Superior temporal gyrus (tissue), 1 donor: Measurements from ENCODE around the gene LSAMP.
"Not testable (repeated sequence)": the region's sequence is repeated elsewhere in the genome, so short reads cannot be mapped to it uniquely, and the experiment has no call there.

ENCODE experiments used
- DNase-seq: peaks from one replicate; pipeline ENCODE4 v3.0.0-alpha.2; 2016; ENCODE audit errors: extremely low spot score

LSAMP gene

DNA sequence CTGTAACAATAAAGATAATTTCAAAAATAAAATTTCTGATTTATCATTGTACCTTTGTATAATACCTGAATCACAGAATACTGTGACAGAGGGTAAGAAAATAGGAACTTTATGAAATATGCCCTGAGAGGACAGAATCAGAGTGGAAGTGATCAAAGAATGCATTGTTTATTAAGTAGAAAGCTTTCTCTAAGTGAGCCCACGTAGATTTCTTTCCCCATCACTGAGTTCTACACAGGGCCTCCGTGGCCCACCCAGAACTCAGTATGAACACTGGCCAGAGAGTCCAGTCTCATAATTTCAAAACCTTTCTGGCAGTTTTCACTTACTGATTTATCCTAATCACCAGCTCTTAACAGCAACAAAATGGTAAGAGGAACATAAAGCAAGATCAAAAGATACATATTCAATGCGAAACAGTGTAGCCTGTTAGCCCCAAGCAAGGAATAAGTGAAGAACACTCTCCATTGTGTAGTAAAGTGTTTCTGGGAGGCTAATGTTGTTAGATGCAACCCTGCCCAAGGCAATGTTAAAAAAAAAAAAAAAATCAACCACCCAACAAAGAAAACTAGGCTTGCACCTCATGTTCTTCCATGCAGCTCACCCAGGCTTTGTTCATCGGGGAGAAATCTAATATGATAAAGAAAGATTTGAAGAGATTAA is 341.3 kb downstream of the LSAMP start:
- no peak for DNase-seq

DNA sequence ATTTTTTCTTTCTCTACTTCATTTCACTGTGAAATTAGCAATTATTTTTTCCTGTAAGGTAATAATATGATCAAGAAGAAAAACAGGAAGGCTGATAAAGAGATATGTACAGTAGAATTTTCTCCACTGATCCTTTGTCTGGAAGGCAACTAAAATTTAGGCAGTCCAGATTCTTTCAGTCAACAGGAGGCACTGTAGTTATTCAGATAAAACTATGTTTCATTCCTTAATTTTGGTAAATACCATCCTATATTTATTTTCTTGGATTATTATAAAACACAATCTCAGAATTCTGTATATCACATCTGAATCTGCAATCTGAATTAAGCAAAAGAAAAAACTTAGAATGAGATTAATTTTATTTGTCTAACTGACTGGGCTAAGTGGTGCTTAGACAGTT is 343.2 kb downstream of the LSAMP start:
- no peak for DNase-seq

- no peak for DNase-seq
Observed at GRCh38 chr3:116097226-116097625, 348.1 kb downstream of the LSAMP start.

- no peak for DNase-seq
Observed at GRCh38 chr3:116096631-116097030, 348.7 kb downstream of the LSAMP start.

GRCh38 chr3:116093374-116093773 is 351.9 kb downstream of the LSAMP start:
- DNase-seq: no peak

GRCh38 chr3:116087426-116087825 is 357.9 kb downstream of the LSAMP start:
- DNase-seq: no peak

DNA sequence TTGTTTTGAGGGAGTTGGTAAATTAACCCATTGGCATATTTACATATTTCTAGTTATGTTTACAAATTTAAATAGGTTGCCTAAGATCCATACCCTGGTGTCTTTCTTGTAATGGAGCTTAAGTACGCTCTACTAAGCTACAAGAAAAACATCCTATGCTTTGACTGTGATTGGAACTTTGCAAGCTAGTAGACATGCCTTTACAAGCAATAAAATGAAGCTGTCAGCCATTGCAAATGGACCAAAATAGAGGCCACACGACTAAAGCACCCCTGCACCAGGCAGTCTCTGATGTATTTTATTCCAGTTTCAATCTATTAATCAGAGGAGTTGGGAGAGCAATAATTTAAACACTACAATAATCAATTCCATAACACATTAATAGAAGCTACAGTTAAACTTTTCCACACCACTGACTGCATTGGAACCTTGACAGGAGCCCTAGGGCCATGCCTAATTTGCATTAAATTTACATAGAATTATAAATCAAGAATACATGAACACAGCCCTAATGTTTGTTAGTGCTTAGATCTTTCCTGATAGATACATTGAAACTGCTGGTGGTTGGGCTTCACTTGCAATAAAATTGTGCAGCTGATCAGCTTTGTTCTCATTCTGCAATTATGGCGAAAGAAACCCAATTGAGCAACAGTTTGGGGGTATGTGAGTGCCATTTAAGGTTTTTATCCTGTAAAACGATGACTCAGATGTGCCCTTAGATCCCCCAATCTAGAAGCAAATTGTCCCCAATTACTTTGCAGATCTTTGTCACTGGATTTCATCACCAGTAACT is 360.1 kb downstream of the LSAMP start:
- DNase-seq: no peak

DNA sequence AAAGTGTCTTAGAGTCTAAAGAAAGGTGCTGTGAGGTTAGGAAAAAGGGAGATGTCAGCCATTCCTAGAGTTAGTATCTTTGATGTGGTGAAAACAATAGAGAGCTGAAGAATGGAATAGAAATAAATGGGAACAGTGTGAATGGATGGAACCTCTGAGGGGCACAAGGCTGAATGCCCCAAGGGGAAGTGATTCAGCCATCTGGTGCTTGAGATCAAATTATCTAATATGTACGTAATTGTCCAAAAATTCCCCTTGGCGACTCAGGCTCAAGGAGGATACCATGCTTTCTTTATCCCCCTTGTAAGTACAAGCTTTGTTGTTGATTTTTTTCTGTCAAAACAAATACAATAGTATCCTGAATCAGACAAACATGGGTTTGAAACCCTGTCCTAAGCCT is 361.6 kb downstream of the LSAMP start:
- DNase-seq: no peak

GRCh38 chr3:116078561-116078960 is 366.7 kb downstream of the LSAMP start:
- DNase-seq: no peak

DNA sequence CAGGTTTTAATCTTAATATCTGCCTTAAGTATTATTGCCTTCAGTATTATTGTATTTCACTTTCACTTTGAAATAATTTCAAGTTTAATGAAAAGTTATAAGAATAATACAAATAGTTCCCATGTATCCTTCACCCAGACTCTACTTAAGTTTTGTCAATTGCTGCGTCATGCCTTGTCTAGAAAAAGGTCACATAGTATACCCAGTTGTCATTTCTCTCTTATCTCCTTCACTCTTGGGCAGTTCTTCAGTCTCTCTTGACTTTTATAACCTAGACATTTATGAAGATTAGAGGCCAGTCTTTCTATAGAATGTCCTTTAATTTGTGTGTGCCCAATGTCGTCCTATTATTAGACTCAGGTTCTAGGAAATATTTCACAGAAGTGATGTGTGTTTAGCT is 367.7 kb downstream of the LSAMP start:
- no peak for DNase-seq

DNA sequence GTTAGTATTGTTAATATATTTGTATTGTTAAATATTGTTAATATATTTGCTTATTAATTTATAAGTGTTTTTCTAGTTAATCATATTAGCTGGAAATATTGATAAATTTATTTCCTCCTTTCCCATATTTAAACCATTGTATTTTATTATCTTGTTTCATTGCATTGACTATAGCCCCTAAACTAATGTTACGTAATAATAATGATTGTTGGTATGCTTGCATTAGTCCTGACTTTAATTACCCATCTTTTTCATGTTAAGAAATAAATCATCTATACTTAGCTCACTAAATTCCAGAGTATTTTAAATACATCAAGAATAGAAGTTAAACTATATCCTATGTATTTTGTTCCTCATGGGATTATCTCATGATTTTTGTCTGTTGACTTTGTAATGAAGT is 368.2 kb downstream of the LSAMP start:
- no peak for DNase-seq

DNA sequence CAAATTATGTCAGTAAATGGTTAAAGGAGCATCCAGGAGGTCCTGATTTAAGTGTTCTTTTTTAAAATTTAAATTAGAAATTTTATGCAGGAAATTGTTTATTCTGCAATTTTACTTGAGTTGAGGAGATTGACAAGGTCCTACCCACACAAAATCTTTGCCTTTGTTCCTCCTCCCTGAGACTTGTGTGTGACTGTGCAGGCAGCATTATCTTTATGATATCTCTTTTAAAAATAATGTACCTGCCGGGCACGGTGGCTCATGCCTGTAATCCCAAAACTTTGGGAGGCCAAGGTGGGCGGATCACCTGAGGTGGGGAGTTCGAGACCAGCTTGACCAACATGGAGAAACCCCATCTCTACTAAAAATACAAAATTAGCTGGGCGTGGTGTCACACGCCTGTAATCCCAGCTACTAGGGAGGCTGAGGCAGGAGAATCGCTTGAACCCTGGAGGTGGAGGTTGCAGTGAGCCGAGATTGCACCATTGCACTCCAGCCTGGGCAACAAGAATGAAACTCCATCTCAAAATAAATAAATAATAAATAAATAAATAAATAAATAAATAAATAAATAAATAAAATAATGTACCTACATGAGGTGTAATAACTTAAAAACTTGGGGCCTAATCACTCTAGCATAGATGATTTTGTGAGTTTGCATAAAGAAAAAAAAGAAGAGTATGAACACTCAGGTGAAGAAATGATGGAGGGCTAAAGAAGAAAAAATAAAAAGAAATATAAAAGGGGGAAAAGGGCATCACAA is 374.6 kb downstream of the LSAMP start:
- DNase-seq: not testable (repeated sequence)

GRCh38 chr3:116070061-116070460 is 375.2 kb downstream of the LSAMP start:
- no peak for DNase-seq

DNA sequence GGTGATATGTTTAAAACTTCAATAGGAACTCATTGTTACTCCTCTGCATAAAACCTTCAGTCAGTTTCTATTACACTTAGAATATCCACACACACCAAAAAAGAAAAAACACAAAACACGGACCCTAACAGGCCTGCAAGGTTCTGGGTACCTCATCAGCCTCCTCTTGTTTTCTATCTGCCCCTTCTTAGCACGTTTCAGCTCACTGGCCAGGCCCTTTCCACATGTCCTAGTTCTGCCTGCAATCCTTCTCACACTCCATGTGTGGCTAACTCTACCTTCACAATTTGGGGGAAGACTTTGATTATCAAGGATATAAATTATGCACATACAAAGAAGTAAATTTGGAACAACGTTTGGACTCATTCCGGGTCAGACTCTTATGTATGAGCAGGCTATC is 376.3 kb downstream of the LSAMP start:
- no peak for DNase-seq

- DNase-seq: no peak
Observed at GRCh38 chr3:116067326-116067725, 378.0 kb downstream of the LSAMP start.

DNA sequence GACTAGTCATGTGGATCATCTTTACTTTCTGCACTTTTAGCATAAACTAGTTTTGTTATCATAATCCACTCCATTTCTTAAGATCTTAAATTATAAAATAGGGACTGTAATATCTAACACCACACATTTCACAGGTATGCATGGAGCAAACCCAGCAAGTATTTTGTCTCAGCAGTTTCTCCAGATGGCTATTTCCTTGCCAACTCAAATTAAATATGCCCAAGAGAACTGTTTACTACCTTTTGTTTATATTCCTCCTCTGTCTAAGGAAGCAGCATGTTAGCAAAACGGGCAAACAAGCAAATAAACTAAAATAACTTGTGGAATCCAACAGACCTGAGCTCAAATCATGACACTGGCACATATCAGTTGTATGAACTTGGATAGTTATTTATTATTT is 379.8 kb downstream of the LSAMP start:
- no peak for DNase-seq

DNA sequence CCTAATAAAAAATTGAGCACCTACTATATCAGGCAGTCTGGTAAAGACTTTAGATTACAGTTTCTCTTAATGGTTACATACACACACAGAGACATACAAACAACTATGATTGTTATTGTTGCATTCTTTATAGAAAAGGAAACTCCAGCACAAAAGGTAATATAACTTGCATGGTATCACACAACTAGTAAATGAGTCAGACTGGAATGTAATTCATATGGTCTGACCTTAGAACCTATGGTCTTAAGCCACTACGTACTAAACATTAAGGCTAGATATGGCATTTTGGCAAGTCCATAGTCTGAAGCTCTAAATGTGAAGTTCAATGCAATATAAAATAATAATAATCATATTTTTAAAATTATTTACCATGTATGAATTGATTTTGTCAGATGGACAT is 380.6 kb downstream of the LSAMP start:
- DNase-seq: no peak

GRCh38 chr3:116059421-116060096 is 385.7 kb downstream of the LSAMP start:
- DNase-seq: no peak

- no peak for DNase-seq
Observed at GRCh38 chr3:116058844-116059243, 386.4 kb downstream of the LSAMP start.

DNA sequence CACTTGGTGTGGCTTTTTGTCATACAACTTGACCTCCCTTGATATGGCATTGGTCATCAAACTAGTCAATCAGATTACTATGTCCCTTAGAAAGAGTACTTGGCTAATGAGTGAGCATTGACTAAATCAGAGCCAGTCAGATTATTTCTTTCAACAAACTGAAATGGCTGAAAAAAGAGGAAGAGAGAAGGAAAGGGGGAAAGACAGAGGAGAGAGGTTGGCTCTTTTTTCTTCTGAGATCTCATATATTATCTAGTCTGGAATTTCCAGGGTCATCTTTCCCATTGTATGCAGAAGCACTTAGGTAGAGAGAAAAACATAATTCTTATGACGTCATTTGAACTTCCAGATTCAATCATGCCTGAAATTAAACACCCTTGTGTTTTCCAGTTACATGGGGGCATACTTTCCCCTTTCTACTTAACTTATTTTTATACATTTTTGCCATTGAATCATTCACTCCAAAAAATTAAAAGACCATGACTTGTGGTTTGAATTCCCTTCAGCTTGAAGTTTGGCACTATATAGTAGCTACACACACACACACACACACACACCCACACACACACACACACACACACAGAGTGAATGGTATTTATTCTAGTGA is 387.8 kb downstream of the LSAMP start:
- DNase-seq: no peak

- DNase-seq: no peak
Observed at GRCh38 chr3:116056280-116056679, 389.0 kb downstream of the LSAMP start.

DNA sequence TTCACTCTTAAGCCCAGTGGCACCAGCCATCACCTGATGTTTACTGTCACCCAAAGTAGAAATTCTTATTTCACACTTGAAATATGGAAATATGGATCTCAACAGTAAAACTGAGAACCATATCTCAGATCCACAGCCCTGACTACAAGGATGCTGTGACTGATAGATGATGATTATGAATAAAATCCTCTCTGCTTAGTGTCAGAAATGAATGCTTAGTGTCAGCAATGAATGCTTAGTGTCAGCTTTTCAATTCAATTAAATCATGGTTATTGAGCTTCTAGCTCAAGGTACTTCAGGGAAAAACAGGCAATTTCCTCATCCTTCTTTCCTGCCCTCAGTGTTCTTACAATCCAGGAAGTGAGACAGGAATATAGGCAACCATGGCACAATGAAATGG is 392.3 kb downstream of the LSAMP start:
- DNase-seq: no peak
